AG09319 (cell line): Measurements from ENCODE around the gene CNTRL.
A peak's percentile ranks its signal among the peaks of the same experiment; 100 is the strongest.

Experiments
- DNase-seq: peaks from one replicate; pipeline ENCODE4 v3.0.0-alpha.2; 2010; ENCODE audit warnings: low read depth; ENCODE audit errors: extremely low read depth
- CTCF ChIP-seq: IDR thresholded peaks from 2 replicates; pipeline ENCODE4 v1.5.1; 2011; ENCODE audit warnings: low read depth, mild to moderate bottlenecking, inconsistent platforms, low read length, moderate library complexity

Gene CNTRL

GRCh38 chr9:121153642-121154041 is 78.9 kb downstream of the CNTRL start:
- TF ChIP-seq CTCF, result no peak
- no peak for DNase-seq

- DNase-seq, result no peak
Measured at GRCh38 chr9:121154782-121155181, 80.0 kb downstream of the CNTRL start.

GRCh38 chr9:121156263-121156731 is 81.5 kb downstream of the CNTRL start:
- peak; percentile 24 for DNase-seq
- TF ChIP-seq CTCF, result no peak

More at GRCh38 chr9:121154782-121155181, 80.0 kb downstream of the CNTRL start:
- no peak for TF ChIP-seq CTCF

- no peak for DNase-seq
- no peak for TF ChIP-seq CTCF
Measured at GRCh38 chr9:121157939-121158338, 83.2 kb downstream of the CNTRL start.

- no peak for TF ChIP-seq CTCF
- no peak for DNase-seq
Measured at GRCh38 chr9:121160025-121160424, 85.3 kb downstream of the CNTRL start.

GRCh38 chr9:121168052-121168451 is 93.3 kb downstream of the CNTRL start:
- DNase-seq, result no peak
- TF ChIP-seq CTCF, result no peak

- DNase-seq, result no peak
- peak; percentile 34 for TF ChIP-seq CTCF
Measured at GRCh38 chr9:121169094-121169601, 94.4 kb downstream of the CNTRL start.
